Kidney (tissue), 14 donors: Measurements from ENCODE around the gene TMEM72. TPM values are rescaled to one million over a fixed set of nuclear protein-coding genes. Genes with fewer than 3 reads are reported as not detected.
A peak's percentile ranks its signal among the peaks of the same experiment; 100 is the strongest.

Experiments
- DNase-seq, 5 donors: peaks; one replicate each; pipeline ENCODE4 v3.0.0-alpha.2; 2013 to 2020
- FAIRE-seq: peaks from 2 replicates; lab custom pipeline; 2012; peaks lifted over from hg19 to GRCh38; lab: Jason Lieb, UNC
- H3K27ac ChIP-seq, 2 donors: one replicate each; pipeline ENCODE4 v1.7.0; 2013; ENCODE audit warnings: low read depth in 2 of 2, low read length in 2 of 2, inconsistent platforms in 1 of 2
- H3K27me3 ChIP-seq: one replicate; pipeline ENCODE4 v1.7.1; 2013; ENCODE audit warnings: low read length, inconsistent platforms; ENCODE audit not compliant: control insufficient read depth, insufficient read depth
- H3K36me3 ChIP-seq, 3 donors: one replicate each; pipeline versions ENCODE4 v1.7.0 to v1.7.1; 2013; ENCODE audit warnings: low read length in 3 of 3, control low read depth in 1 of 3, inconsistent platforms in 1 of 3; ENCODE audit not compliant: insufficient read depth in 3 of 3, control insufficient read depth in 2 of 3
- H3K4me1 ChIP-seq, 3 donors: one replicate each; pipeline versions ENCODE4 v1.7.0 to v1.7.1; 2013; ENCODE audit warnings: low read length in 3 of 3, inconsistent platforms in 1 of 3, low read depth in 1 of 3; ENCODE audit not compliant: control insufficient read depth in 2 of 3, insufficient read depth in 2 of 3
- H3K4me3 ChIP-seq, 3 donors: one replicate each; pipeline versions ENCODE4 v1.7.0 to v1.8.1; 2013; ENCODE audit warnings: low read length in 3 of 3, control low read depth in 1 of 3, inconsistent platforms in 1 of 3
- H3K9ac ChIP-seq, 3 donors: one replicate each; pipeline versions ENCODE4 v1.7.0 to v1.7.1; 2013; ENCODE audit warnings: low read length in 3 of 3, control low read depth in 1 of 3, inconsistent platforms in 1 of 3
- H3K9me3 ChIP-seq, 3 donors: one replicate each; pipeline versions ENCODE4 v1.7.0 to v1.7.1; 2013; ENCODE audit warnings: low read length in 3 of 3, control low read depth in 1 of 3, inconsistent platforms in 1 of 3; ENCODE audit not compliant: control insufficient read depth in 2 of 3, insufficient read depth in 1 of 3
- CTCF ChIP-seq: IDR thresholded peaks from 3 replicates; pipeline ENCODE4 v1.5.1; 2012; ENCODE audit warnings: mild to moderate bottlenecking, moderate library complexity, borderline replicate concordance; ENCODE audit not compliant: insufficient read depth; ENCODE audit errors: extremely low read depth
- intact Hi-C: fragments of 100-400 bp; cut with DNase I; formaldehyde crosslinking; loops from one replicate; pipeline ENCODE4 v1.11.1; 2022
- polyA plus RNA-seq: library from polyadenylated mRNA; stranded (reverse); fragments of 350-450 nt; fragmentation: Illumina TruSeq; extraction: RNeasy Lipid Tissue Mini Kit (QIAGEN cat#74804); gene quantifications from one replicate; pipeline ENCODE4 v1.2.3, GENCODE V29; 2014; ENCODE audit warnings: low read depth, low replicate concordance; ENCODE audit not compliant: insufficient read depth
- total RNA-seq: library from RNA; stranded (reverse); fragmentation: NEBNext Ultra II Directional; extraction: Animal tissue kit (Norgen Biotek cat#: 25700); gene quantifications from one replicate; pipeline ENCODE4 v1.2.1, GENCODE V29; 2021
- donor health status: control.
- donor health status: control.
- donor health status: control.
- donor health status: control.
- donor health status: control.
- donor health status: DM: yes; HTN: yes; CAD: no.
- donor health status: Normal renal cell carcinoma (clear cell type).

Gene TMEM72
- total and polyA plus RNA-seq, 2 donors from 2014 or later, result 19.3 to 127 TPM

DNA sequence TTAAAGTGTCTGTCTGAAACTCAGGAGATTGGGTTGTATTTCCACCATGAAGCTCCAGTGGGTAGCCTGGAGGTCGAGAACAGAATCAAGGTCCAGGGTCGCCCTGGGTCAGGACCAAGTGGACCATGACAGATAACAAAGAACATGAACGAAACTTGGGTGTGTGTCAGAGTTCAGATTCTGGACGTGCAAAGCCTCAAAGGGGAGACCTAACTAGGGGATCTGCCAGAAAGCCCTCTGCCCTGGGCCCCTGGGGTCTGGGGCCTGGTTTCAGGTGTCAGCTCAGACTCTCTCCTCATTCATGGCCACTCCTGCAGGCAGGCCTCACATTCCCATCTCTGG, 50.1 kb downstream of the TMEM72 start:
- no peak for TF ChIP-seq CTCF

DNA sequence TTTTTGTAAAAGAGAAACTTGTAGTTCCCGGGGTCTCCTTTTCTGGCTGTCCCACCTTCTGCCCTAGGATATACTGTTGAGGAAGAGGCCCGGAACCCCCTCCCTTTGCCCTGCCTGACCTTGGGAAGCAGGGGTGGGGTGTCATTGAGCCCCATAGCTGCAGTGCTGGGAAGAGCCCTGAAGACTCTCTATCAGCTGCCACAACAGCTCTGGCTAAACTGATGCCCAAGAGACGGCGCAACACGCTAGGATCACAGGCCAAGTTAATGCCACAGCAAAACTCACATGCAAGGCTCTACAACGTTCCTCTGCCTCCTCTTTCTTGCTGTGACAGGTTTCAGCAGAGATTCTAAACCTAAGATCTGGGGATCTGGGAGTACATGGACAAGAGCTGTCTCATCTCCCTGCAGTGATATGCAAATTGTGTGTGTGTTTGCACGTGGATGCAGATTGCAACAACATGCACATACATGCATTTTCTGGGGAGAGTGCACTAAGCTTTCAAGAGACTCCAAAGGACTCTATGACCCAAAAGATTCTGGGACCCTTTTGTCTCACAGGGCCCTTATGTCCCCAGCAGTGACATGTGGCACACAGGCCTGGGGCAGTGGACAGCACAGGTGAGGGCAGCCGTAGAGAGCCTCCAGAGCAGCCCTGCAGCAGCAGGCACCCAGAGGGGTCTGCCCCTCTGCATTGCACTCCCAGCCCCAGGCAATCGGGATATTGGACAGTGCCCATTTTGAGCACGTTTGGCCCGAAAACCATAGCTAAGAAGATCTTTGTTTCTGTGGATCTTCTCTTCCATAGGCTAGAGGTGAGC, 51.0 kb downstream of the TMEM72 start:
- no peaks in the 10 kb centered on the region for H3K27me3 ChIP-seq
- H3K4me1 ChIP-seq, result peaks cover 8 to 64% (median 43%) of the 10 kb centered on the region in 3 donors
- intact Hi-C loops, result no loop called here
- no peaks in the 10 kb centered on the region for H3K9me3 ChIP-seq
- FAIRE-seq, result no peak
- no peak for TF ChIP-seq CTCF
- no peaks in the 10 kb centered on the region for H3K36me3 ChIP-seq
- peak overlapping the region in 1 of 3 donors; percentile 90 for H3K9ac ChIP-seq
- peak overlapping the region; percentile 66 to 74 for H3K27ac ChIP-seq
- H3K4me3 ChIP-seq, result peak overlapping the region in 2 of 3 donors; percentile 4 to 88
- peak in 1 of 5 donors; percentile 37 for DNase-seq

More for the DNA sequence above, 50.1 kb downstream of the TMEM72 start:
- no peak for FAIRE-seq
- peaks cover 7 to 57% (median 36%) of the 10 kb centered on the region in 3 donors for H3K4me1 ChIP-seq
- H3K27ac ChIP-seq, result peak overlapping the region; percentile 79 to 82
- no peaks in the 10 kb centered on the region for H3K9me3 ChIP-seq
- H3K27me3 ChIP-seq, result no peaks in the 10 kb centered on the region
- no peaks in the 10 kb centered on the region for H3K36me3 ChIP-seq
- intact Hi-C loops, result no loop called here
- peak overlapping the region in 2 of 3 donors; percentile 56 to 88 for H3K4me3 ChIP-seq
- H3K9ac ChIP-seq, result peak overlapping the region in 1 of 3 donors; percentile 90
- peak in 1 of 5 donors; percentile 61 for DNase-seq

- Histone ChIP-seq H3K27ac (peak overlapping the region; percentile 66 to 74), H3K9me3 (no peaks in the 10 kb centered on the region), H3K4me3 (peak overlapping the region in 2 of 3 donors; percentile 36 to 88), H3K4me1 (peaks cover 8 to 73% (median 45%) of the 10 kb centered on the region in 3 donors), H3K27me3 (no peaks in the 10 kb centered on the region), H3K36me3 (no peaks in the 10 kb centered on the region), H3K9ac (peak overlapping the region in 1 of 3 donors; percentile 90)
- DNase-seq, result peak; percentile 55 to 73 (median 69)
- intact Hi-C loops, result no loop called here
- FAIRE-seq, result no peak
- TF ChIP-seq CTCF, result peak; percentile 18
These were observed 52.0 kb downstream of the TMEM72 start for GRCh38 chr10:44962870-44963738.
